NCI-H524 treated with DMSO at 0.1 percent for 48 hours (cell line): ENCODE results near the gene C1QTNF9.
"Not testable (repeated sequence)": the region's sequence is repeated elsewhere in the genome, so short reads cannot be mapped to it uniquely, and the experiment has no call there.

ENCODE experiments used
- DNase-seq: peaks from one replicate; lab custom pipeline; 2025; lab: John Stamatoyannopoulos, UW

C1QTNF9 gene

DNA sequence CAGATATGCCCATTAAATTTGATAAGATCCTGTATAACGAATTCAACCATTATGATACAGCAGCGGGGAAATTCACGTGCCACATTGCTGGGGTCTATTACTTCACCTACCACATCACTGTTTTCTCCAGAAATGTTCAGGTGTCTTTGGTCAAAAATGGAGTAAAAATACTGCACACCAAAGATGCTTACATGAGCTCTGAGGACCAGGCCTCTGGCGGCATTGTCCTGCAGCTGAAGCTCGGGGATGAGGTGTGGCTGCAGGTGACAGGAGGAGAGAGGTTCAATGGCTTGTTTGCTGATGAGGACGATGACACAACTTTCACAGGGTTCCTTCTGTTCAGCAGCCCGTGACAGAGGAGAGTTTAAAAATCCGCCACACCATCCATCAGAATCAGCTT is 12.0 kb downstream of the C1QTNF9 start:
- not testable (repeated sequence) for DNase-seq

DNA sequence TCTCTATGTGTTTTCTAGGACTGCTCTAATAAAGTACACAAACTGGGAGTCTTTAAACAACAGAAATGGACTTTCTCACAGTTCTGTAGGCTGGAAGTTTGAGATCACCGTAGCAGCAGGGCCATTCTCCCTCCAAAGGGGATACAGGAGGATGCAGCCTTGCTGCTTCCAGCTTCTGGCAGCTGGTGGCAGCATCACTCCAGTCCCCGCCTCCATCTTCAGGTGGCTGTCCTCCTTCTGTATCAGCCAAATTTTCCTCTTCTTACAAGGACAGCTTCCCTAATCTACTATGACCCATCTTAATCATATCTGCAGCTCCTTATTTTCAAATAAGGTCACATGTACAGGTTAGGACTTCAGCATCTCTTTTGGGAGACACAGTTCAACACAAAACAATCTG is 13.1 kb downstream of the C1QTNF9 start:
- DNase-seq = not testable (repeated sequence)

DNA sequence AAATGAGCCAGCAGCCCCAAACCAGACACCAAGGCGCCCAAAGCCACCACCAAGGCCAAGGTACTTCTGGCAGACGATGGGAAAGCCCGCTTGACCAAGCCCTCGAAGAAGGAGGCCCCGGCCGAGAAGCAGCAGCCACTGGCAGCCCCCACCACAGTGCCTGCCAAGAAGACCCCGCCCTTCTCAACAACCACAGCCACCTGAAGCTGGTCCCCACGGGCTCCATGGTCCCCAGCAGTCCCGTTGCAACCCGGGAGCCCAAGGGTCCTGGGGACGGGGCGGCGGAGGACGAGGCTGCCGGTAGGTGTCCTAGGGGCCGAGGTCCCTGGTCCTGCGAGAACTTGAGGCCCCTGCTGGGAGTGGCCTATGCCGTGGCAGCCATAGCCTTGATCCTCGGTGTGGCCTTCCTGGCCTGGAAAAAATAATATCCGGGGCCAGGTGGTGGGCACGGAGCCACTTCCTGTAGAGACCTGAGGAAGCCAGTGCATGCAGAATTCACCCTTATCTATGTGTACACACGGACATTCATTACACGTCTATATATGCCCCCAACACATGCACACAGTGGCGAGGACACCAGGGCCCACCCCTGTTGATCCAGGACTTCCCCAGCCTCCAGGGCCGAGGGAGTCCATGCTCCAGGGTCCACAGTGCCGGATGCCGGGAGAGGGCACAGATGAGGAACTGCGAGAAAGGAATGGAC is 13.8 kb downstream of the C1QTNF9 start:
- no peak for DNase-seq

DNA sequence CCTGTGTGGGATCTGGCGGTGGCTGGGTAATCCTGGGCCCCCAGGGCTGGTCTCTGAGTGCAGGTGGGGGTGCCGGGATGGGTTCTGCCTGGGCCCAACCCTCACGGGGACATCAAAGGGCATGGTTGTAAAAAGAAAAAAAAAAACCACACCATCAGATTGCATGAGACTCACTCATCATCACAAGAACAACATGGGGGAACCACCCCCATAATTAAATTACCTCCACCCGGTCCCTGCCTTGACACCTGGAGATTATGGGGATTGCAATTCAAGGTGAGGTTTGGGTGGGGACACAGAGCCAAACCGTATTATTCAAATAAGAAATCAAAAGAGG is 14.3 kb downstream of the C1QTNF9 start:
- DNase-seq = no peak

DNA sequence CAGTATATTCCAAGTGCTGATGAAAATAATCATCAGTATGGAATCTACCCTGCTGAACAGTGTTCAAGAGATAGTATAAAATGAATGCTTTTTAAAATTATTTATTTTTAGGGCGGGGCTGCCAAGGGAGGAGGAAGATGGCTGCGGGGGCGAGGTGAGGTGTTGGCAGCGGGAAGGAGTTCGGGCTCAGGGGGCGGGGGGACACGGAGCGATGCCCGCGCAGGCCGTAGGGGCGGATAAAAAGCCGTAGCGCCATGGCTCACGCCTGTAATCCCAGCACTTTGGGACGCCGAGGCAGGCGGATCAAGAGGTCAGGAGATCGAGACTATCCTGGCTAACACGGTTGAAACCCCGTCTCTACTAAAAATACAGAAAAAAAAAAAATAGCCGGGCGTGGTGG is 18.2 kb downstream of the C1QTNF9 start:
- DNase-seq = not testable (repeated sequence)

DNA sequence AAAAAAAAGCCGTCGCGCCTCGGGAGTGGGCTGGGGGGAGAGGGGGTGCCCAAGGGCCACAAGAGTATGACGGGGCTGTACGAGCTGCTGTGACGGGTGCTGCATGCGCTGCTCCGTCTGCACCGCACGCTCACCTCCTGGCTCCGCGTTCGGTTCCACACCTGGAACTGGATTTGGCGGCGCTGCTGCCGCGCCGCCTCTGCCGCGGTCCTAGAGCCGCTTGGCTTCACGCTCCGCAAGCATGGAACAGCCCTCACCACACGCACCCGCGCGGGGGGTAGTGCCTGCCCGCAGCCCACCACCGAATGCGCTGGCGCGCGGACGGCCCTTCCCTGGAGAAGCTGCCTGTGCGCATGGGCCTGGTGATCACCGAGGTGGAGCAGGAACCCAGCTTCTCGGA is 18.8 kb downstream of the C1QTNF9 start:
- no peak for DNase-seq

DNA sequence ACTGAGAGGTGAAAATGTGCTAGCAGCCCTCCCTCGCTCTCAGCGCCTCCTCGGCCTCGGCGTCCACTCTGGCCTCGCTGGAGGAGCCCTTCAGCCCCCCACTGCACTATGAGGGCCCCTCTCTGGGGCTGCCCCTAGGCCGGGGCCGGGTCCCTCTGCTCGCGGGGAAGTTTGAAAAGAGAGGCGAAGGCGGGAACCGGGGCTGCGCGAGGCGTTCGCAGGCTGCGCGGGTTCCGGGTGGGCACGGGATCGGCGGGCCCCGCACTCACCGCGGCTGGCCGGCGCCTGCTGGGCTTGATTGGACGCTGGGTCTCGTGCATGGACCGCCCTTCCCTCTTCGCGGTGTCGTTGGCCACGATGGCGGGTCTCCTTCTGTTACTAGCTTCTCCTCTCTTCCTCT is 29.3 kb downstream of the C1QTNF9 start:
- DNase-seq = no peak

DNA sequence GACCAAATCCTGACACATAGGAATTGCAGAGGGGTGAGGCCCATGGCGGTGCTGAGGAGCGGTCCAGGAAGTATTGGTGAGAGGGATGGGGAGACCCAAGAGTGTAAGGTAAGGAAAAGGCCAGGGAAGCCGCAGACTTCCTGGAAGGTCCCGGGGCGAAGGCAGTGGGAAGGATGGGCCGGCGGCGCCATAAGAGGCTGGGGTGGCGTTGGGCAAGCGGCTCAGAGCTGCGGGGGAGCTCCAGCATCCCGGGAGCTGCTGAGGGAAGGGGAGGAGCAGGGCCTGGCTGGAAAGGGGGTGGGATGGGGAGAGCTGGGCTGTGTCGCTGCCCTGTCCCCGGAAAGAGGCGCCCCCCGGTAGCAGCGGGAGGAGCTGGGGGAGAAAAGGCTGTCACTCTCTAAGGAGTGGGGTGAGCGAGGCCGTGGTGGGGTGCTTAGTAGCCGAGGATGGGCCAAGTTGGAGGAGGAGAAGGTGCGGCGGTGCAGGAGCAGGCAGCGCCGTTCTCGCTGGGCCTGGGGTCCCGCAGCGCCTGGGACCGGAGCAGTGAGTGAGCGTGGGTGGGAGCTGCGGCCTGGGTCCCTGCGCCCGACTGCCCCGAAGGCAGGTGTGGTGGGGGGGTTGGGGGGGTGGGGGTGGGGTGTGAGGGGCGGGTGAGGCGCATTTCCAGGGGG is 30.7 kb downstream of the C1QTNF9 start:
- DNase-seq = no peak

DNA sequence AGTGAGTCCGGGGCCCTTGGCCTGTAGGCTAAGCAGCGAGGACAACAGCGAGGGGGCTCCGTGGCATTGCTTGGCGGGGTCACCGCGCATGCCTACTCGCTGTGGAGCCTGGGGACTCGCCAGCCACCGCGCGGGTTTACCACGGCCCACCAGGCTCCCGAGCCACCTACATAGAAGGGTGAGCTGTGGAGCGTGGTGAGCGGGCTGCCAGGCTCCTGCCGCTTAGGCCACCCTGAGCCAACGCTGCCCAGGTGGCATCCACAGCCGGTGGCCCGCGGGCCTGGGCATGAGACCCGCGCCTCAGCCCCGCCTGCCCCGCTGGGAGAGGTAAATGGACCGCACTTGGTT is 31.2 kb downstream of the C1QTNF9 start:
- no peak for DNase-seq

DNA sequence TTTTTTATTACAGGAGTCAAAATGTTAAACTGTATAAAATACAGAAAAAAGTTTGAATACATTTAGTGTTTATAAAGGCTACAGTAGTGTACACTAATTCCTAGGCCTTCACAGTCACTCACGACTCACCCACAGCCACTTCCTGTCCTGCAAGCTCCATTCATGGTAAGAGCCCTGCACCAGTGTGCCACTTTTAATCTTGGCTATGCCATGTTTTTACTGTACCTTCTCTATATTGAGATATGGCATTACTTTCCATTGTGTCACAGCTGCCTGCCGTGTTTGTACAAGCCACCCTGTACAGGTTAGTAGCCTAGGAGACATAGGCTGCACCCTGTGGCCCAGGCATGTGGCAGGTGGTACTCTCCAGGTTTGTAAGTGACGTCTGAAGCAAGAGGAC is 32.1 kb downstream of the C1QTNF9 start:
- no peak for DNase-seq

DNA sequence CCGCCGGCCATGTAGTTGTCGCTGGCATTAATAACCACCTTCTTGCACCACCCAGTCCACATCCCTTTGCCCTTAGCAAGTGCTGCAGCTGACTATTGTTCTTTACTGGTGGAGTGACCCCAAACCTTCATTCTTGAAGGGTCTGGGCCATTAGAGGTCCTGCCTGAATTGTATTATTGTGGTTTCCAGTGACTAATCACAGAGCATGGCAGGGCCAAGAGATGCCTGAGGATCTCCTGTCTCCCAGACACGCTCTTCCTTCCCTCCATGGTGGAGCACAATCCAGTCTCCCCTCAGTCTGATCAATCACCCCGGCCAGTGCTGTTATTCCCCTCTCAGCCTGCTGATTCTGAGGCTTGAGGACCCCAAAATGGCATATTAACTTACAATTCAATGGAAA is 39.0 kb downstream of the C1QTNF9 start:
- DNase-seq = no peak

DNA sequence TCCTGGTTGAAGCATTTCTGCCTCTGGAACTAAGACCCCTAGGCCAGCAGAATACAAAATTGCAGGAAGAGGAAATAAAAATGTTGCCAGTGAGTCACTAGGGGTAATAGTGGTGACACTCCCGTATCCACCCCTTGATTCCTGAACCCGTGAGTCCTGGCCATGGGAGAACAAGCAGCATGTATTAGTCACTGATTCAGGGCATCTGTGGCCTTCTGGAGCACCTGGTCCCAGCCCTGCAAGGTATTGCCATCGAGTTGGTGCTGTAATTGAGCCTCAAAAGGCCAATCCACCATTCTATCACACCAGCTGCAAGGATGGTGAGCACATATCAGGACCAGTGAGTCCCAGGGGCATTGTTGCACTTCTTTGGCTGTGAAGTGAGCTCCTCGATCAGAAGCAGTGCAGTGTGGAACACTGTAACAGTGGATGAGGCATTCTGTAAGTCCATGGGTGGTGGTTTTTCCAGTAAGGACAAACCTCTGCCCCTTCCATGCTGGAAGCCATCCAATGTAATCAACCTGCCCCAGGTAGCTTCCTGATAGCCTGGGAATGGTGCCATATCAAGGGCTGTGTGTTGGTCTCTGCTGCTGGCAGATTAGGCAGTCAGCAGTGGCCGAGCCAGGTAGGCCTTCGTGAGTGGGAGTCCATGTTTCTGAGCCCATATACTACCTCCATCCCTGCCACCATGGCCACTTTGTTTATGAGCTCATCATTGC is 39.6 kb downstream of the C1QTNF9 start:
- DNase-seq = no peak

DNA sequence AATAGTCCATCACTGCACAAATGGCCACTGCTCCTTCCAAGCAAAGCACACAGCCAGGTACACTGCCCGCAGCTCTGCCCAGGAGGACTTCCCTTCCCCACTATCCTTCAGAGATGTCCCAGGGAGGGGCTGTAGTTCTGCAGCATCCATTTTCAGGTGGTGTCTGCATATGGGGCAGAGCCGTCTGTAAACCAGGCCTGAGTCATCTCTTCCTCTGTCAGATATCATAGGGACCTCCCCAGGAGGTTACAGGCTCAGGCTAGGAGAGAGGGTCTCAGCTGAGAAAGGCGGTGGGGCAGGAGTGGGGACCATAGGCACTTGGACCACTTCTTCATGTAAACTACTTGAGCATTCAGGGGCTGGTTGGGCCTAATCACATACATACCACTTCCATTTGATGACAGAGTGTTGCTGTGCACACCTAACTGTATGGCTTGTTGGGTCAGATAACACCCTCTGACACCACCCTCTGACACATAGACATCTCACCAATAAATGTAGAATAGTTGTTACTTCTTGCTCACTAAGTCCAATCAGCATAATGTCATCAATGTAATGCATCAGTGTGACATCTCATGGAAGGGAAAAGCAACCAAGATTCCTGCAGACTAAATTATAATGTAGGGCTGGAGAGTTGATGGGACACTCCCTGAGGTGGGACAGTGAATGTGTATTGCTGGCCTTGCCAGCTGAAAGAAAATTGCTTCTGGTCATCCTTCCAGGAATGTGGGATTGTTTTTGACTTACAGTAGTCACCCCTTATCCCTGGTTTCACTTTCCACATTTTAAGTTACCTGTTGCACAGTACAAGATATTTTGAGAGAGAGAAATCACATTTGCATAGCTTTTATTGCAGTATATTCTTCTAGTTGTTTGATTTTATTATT is 40.6 kb downstream of the C1QTNF9 start:
- DNase-seq = not testable (repeated sequence)

DNA sequence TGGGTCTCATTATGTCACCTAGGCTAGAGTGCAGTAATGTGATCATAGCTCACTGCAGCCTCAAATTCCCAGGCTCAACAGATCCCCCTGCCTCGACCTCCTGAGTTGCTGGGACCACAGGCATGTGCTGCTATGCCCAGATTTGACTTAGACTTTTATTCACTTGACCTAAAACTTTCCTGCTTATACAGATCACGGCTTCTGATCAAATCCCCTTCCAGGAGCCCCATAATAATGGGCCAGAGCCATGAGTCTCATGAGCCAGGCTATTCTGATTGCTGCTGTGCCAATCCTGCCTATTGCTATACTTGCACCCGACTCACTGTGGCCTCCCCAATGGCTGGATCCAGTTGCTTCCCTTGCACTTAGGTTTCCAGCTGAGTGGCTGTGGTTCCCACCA is 42.0 kb downstream of the C1QTNF9 start:
- no peak for DNase-seq

DNA sequence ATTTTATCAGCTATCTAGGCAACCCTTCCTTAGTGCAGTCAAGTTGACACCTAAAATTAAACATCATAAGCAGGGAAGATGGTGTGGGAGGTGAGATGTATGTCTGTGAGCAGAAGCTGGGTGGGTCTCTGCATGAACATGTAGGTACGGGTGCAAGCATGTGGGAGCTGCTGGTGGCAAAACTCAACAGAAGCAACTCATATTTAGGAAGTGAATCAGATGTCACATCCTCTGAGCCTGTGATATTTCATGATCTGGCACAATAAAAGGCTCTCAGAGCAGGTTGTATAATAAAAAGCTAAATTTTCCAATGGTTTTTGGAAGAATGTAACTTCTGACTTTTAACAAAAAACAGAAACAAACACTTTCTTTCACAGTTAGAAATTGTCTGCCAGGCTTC is 44.4 kb downstream of the C1QTNF9 start:
- DNase-seq = no peak

DNA sequence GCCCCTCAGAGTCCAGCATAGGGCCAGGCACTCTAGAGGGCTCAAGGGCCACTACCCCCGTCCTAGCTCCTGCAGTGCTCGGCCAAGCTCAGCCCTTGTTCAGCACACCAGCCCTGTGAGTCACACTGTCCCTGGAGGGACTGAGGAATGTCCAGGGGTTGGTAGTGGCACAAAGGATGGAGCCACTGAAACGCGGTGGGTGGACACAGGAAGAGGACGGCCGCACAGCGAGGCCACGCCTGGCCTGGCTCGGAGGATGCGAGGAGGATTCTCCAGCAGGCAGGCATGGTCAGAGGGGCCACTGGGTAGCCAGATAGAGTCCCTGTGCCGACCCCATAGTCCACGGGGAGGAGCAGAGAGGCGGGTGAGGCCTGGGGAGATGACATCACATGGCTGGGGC is 45.7 kb downstream of the C1QTNF9 start:
- no peak for DNase-seq

DNA sequence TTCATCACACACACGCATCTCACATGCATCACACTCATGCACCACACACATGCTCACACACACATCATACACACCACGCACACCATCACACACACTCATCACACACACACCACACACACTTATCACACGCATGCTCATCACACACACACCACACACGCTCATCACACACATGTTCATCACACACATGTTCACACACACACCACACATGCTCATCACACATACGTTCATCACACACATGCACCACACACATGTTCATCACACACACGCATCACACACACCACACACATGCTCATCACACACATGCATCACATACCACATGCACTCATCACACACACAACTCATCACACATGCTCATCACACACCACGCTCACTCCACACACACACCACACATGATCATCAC is 46.9 kb downstream of the C1QTNF9 start:
- DNase-seq = no peak

DNA sequence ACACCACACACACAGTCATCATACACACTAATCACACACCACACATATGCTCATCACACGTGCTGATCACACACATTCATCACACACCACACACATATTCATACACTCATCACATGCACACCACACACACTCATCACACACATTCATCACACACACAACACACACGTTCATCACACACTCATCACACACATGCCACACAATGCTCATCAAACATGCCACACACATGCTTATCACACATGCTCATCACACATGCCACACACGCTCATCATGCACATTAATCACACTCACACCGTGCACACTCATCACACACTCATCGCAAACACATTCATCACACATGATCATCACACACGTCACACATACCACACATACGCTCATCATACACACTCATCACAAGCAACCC is 47.5 kb downstream of the C1QTNF9 start:
- no peak for DNase-seq

DNA sequence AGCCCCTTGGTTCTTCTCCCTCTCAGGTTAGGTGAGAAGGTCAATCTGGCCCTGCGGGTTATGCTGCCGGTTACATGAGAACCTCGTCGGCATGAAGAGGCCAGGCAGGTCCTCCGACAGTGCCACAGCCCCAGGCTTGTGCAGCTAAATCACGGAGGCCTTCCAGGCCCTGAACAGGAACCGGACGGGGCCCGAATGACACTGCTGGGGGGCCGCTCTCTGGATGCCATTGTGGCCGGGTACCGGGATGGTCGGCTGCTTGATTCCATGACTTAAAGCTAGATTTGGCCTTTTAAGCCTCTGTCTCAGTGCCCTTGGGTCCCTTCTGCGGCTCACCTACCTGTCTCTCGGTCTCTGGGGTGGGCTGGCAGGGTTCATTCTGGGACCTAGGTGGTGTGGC is 48.4 kb downstream of the C1QTNF9 start:
- DNase-seq = no peak

DNA sequence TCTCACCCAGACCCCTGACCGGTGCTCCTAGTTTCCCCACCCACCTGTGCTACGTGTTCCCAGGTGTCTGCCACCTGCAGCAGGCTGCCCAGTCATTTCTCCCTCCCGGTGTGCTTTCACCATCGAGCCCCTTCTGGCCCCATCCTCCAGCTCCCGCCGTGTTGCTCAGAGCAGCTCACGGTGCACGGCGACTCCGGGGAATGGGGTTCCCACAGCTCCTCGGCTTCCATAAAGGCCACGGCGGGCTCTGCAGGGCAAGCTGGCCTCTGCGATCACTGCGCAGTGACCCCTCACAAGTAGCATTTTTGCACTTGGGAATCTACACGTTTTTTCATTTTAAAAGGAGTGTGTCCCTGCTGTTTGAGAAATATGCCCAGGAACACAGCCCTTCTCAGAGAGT is 49.5 kb downstream of the C1QTNF9 start:
- DNase-seq = not testable (repeated sequence)

DNA sequence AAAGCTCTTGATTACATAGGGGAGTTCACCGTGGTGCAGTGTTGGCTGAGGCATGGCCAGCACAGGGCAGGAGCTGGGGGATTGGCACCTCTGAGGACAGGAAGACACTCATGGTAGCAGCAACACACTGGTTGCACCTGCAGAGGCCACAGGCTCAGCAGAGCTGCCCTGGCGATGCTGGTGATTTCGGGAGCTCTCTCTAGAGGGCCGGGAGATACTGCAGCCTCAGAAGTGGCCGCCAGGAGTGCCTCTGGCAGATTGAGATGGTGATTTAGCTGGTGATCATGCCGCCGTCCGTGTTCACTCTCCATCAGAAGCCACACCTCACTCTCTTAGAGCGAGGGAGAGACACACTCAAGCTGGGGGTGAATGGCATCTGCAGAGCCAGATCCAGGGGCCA is 49.9 kb downstream of the C1QTNF9 start:
- DNase-seq = not testable (repeated sequence)

DNA sequence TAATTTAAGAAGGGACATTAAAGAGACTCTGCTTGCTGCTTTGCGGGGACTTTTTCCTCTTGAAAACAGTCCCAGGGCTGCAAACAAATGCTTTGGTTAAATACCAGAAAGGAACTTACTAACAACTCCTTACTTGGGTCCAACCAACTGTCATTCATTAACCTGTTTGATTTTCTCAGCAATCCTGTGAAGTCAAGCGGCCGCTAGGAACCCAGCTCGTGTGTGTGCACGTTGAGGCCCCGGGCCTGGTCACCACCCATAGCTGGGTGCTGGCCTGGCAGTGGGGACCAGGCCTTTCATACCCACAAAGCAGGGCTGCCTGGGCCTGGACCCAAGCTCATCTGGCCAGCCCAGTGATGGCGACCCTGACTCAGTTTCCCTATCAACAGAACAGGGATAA is 50.7 kb downstream of the C1QTNF9 start:
- no peak for DNase-seq

DNA sequence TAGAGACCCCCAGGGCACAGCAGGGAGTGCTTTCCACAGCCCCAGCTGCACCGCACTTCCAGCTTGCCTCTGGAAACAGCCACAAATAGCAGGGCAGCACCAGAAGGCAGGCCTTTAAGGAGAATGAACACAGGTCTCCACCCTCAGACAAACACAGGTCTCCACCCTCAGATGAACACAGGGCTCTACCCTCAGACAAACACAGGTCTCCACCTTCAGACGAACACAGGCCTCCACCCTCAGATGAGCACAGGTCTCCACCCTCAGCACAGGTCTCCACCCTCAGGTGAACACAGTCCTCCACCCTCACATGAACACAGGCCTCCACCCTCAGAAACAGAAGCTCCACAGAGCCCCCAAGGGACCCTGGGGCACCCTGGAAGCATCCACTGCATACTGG is 51.7 kb downstream of the C1QTNF9 start:
- no peak for DNase-seq
